Measurements from ENCODE around the gene RBBP8NL.

RBBP8NL gene

DNA sequence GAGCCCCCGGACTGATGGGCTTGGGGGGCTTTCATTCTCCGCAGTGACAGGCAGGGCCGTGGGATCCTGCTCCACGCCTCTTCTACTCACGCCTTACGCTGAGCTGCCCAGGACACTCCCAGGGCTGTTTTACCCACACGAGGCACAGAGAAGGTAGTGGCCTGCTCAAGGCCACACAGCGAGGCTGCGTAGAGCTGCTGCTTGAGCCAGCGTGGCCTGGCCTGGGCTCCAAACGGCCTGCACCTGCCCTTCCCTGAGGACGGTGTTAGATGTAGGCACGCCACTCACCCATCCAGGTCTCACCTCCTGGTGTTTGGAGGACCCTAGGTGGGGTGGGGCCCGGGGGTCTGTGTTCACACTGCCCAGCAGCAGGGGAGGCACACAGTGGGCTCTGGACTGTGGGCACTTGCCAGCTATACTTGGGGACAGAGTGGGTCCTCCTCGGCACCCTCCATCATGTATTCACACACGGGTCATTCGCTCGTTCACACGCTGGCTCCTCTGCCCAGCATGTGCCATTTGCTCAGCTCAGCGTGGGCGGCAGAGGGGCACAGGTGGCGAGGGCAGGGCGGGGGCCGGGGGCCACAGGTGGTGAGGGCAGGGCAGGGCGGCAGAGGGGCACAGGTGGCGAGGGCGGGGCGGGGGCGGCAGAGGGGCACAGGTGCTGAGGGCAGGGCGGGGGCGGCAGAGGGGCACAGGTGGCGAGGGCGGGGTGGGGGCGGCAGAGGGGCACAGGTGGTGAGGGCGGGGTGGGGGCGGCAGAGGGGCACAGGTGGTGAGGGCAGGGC is 18.4 kb upstream of the RBBP8NL start:
- no peak overlapping the region for H3K4ac ChIP-seq (ENCODE audit: low read depth, low read length)
- H3K27me3 ChIP-seq (ENCODE audit: insufficient read depth, low read length), result no peaks in the 10 kb centered on the region
- H3K27ac ChIP-seq (ENCODE audit: low read depth, low read length), result no peak overlapping the region
- no peak overlapping the region for H3K4me3 ChIP-seq (ENCODE audit: low read depth, low read length)
- no peak overlapping the region for H4K91ac ChIP-seq (ENCODE audit: low read depth, low read length)
- H2AK5ac ChIP-seq (ENCODE audit: low read length), result no peak overlapping the region
- H3K36me3 ChIP-seq (ENCODE audit: control insufficient read depth in 1 of 2, insufficient read depth in 2 of 2, low read length in 2 of 2), result no peaks in the 10 kb centered on the region
- no peak overlapping the region for H3K18ac ChIP-seq (ENCODE audit: low read length)
- H2BK5ac ChIP-seq (ENCODE audit: low read depth, low read length, poor library complexity), result no peak overlapping the region
- no peak overlapping the region for H3K9ac ChIP-seq (ENCODE audit: low read length)
- H3K79me1 ChIP-seq (ENCODE audit: low read length), result no peaks in the 10 kb centered on the region
- no peak overlapping the region for H3K23ac ChIP-seq (ENCODE audit: low read length)
- no peak overlapping the region for H3K4me2 ChIP-seq (ENCODE audit: low read length)
- H2BK120ac ChIP-seq (ENCODE audit: insufficient read depth, low read length, poor library complexity), result no peak overlapping the region
- WGBS (ENCODE audit: extremely low coverage, insufficient coverage, insufficient read length), result no CpG with 5 or more reads among the region's 36 CpGs
- no peak overlapping the region for H3K14ac ChIP-seq (ENCODE audit: low read length)
- H3K9me3 ChIP-seq (ENCODE audit: insufficient read depth, low read depth, low read length), result no peaks in the 10 kb centered on the region
- H2BK12ac ChIP-seq (ENCODE audit: low read length), result no peak overlapping the region
- H2AFZ ChIP-seq (ENCODE audit: insufficient read depth, low read length, poor library complexity), result no peak overlapping the region
- no peaks in the 10 kb centered on the region for H3K4me1 ChIP-seq (ENCODE audit: control insufficient read depth in 1 of 2, insufficient read depth in 2 of 2, low read length in 2 of 2)
- no peak for DNase-seq
- no peaks in the 10 kb centered on the region for H3K79me2 ChIP-seq (ENCODE audit: control insufficient read depth, insufficient read depth, low read length, poor library complexity)
- H4K12ac ChIP-seq (ENCODE audit: low read depth, low read length), result no peak overlapping the region
- no peak overlapping the region for H4K8ac ChIP-seq (ENCODE audit: low read depth, low read length)

DNA sequence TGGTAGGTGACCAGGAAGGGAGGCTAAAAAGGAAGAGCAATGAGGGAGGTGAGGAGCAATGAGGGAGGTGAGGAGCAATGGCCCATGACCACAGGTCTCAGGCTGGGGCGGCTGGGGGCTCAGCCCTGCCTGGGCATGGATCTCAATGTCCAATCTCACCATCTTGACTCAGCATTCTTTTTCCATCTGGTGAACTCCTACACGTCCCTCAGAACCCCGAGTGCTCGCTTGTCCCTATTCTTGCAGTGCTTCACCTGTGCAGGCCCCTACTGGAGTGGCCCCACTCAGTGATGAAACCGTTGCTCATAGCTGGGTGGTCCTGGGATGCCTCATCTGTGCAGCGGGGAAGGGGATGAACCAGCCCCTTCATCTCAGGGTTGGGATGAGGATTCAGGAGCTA is 16.9 kb upstream of the RBBP8NL start:
- no peak overlapping the region for H2BK120ac ChIP-seq (ENCODE audit: insufficient read depth, low read length, poor library complexity)

DNA sequence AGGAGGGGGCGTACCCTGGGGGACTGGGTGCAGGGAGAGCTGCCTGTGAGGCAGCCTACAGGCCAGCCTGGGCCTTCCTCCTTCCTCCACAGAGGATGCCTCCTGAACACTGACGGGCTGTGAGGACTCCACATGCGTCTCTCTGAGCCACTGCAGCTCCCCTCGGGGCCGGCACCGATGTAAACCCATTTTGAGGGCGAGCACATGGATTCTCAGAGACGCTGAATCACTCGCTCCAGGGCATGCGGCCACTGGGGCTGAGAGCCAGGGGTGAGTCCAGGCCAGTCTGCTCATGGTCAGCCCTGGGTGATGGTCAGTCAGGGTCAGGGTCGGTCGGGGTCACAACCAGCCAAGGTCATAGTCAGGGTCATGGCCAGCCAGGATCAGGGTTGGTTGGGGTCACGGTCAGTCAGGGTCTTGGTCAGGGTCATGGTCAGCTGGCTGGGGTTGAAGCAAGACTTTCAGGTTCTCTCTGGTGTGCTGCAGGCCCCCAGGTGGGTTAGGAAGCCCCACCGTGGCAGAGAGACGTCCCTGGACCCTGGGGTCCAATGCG is 14.7 kb upstream of the RBBP8NL start:
- Histone ChIP-seq H3K4me1 (ENCODE audit: control insufficient read depth in 1 of 2, insufficient read depth in 2 of 2, low read length in 2 of 2) (no peaks in the 10 kb centered on the region), H3K23ac (ENCODE audit: low read length) (no peak overlapping the region), H2BK120ac (ENCODE audit: insufficient read depth, low read length, poor library complexity) (no peak overlapping the region), H3K14ac (ENCODE audit: low read length) (no peak overlapping the region), H3K27me3 (ENCODE audit: insufficient read depth, low read length) (no peaks in the 10 kb centered on the region), H3K9me3 (ENCODE audit: insufficient read depth, low read depth, low read length) (no peaks in the 10 kb centered on the region), H3K9ac (ENCODE audit: low read length) (no peak overlapping the region), H2BK5ac (ENCODE audit: low read depth, low read length, poor library complexity) (no peak overlapping the region), H3K36me3 (ENCODE audit: control insufficient read depth in 1 of 2, insufficient read depth in 2 of 2, low read length in 2 of 2) (no peaks in the 10 kb centered on the region), H2AFZ (ENCODE audit: insufficient read depth, low read length, poor library complexity) (no peak overlapping the region), H3K27ac (ENCODE audit: low read depth, low read length) (no peak overlapping the region), H3K79me2 (ENCODE audit: control insufficient read depth, insufficient read depth, low read length, poor library complexity) (no peaks in the 10 kb centered on the region), H4K12ac (ENCODE audit: low read depth, low read length) (no peak overlapping the region), H3K4me2 (ENCODE audit: low read length) (no peak overlapping the region), H2BK12ac (ENCODE audit: low read length) (no peak overlapping the region), H3K4me3 (ENCODE audit: low read depth, low read length) (no peak overlapping the region), H4K91ac (ENCODE audit: low read depth, low read length) (no peak overlapping the region), H3K4ac (ENCODE audit: low read depth, low read length) (no peak overlapping the region), H3K18ac (ENCODE audit: low read length) (no peak overlapping the region), H3K79me1 (ENCODE audit: low read length) (no peaks in the 10 kb centered on the region), H4K8ac (ENCODE audit: low read depth, low read length) (no peak overlapping the region), H2AK5ac (ENCODE audit: low read length) (no peak overlapping the region)
- DNase-seq, result no peak
- no CpG with 5 or more reads among the region's 16 CpGs for WGBS (ENCODE audit: extremely low coverage, insufficient coverage, insufficient read length)

More for the DNA sequence above, 16.9 kb upstream of the RBBP8NL start:
- no peak for DNase-seq
- Histone ChIP-seq H2BK12ac (ENCODE audit: low read length) (no peak overlapping the region), H3K27ac (ENCODE audit: low read depth, low read length) (no peak overlapping the region), H3K36me3 (ENCODE audit: control insufficient read depth in 1 of 2, insufficient read depth in 2 of 2, low read length in 2 of 2) (no peaks in the 10 kb centered on the region), H3K4me2 (ENCODE audit: low read length) (no peak overlapping the region), H3K14ac (ENCODE audit: low read length) (no peak overlapping the region), H3K4me3 (ENCODE audit: low read depth, low read length) (no peak overlapping the region), H3K79me1 (ENCODE audit: low read length) (no peaks in the 10 kb centered on the region), H3K9me3 (ENCODE audit: insufficient read depth, low read depth, low read length) (no peaks in the 10 kb centered on the region), H2AK5ac (ENCODE audit: low read length) (no peak overlapping the region), H3K79me2 (ENCODE audit: control insufficient read depth, insufficient read depth, low read length, poor library complexity) (no peaks in the 10 kb centered on the region), H4K91ac (ENCODE audit: low read depth, low read length) (no peak overlapping the region), H4K12ac (ENCODE audit: low read depth, low read length) (no peak overlapping the region), H2AFZ (ENCODE audit: insufficient read depth, low read length, poor library complexity) (no peak overlapping the region), H3K4ac (ENCODE audit: low read depth, low read length) (no peak overlapping the region), H3K9ac (ENCODE audit: low read length) (no peak overlapping the region), H4K8ac (ENCODE audit: low read depth, low read length) (no peak overlapping the region), H3K23ac (ENCODE audit: low read length) (no peak overlapping the region), H2BK5ac (ENCODE audit: low read depth, low read length, poor library complexity) (no peak overlapping the region), H3K27me3 (ENCODE audit: insufficient read depth, low read length) (no peaks in the 10 kb centered on the region), H3K4me1 (ENCODE audit: control insufficient read depth in 1 of 2, insufficient read depth in 2 of 2, low read length in 2 of 2) (no peaks in the 10 kb centered on the region), H3K18ac (ENCODE audit: low read length) (no peak overlapping the region)
- no CpG with 5 or more reads among the region's 6 CpGs for WGBS (ENCODE audit: extremely low coverage, insufficient coverage, insufficient read length)

DNA sequence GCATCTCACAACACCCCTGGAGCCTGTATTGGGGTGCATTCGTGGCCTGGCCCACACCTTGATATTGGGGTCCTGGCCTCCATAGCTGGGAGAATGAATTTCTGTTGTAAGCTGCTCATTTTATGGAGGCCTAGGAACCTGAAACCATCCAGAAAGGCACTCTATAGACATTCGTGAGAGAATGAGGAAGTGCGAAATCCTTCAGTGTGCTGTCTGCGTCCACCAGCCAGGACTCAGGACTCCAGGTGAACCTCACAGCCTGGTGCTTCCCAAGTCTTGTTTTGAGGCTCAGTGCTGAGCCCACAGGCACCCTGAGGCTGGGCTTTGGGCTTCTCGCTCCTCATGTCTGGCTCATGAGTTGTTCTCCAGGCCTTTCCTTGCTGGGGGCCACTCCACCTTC is 11.9 kb upstream of the RBBP8NL start:
- no peak for DNase-seq
- no peaks in the 10 kb centered on the region for H3K79me2 ChIP-seq (ENCODE audit: control insufficient read depth, insufficient read depth, low read length, poor library complexity)
- no peaks in the 10 kb centered on the region for H3K4me1 ChIP-seq (ENCODE audit: control insufficient read depth in 1 of 2, insufficient read depth in 2 of 2, low read length in 2 of 2)
- no peak overlapping the region for H2BK120ac ChIP-seq (ENCODE audit: insufficient read depth, low read length, poor library complexity)
- no peak overlapping the region for H2AK5ac ChIP-seq (ENCODE audit: low read length)
- no peaks in the 10 kb centered on the region for H3K79me1 ChIP-seq (ENCODE audit: low read length)
- H3K4me2 ChIP-seq (ENCODE audit: low read length), result no peak overlapping the region
- H3K9ac ChIP-seq (ENCODE audit: low read length), result no peak overlapping the region
- H3K4ac ChIP-seq (ENCODE audit: low read depth, low read length), result no peak overlapping the region
- H2BK12ac ChIP-seq (ENCODE audit: low read length), result no peak overlapping the region
- no peak overlapping the region for H4K91ac ChIP-seq (ENCODE audit: low read depth, low read length)
- H3K23ac ChIP-seq (ENCODE audit: low read length), result no peak overlapping the region
- no peak overlapping the region for H3K4me3 ChIP-seq (ENCODE audit: low read depth, low read length)
- H3K27ac ChIP-seq (ENCODE audit: low read depth, low read length), result no peak overlapping the region
- no peak overlapping the region for H2BK5ac ChIP-seq (ENCODE audit: low read depth, low read length, poor library complexity)
- no peak overlapping the region for H4K8ac ChIP-seq (ENCODE audit: low read depth, low read length)
- H2AFZ ChIP-seq (ENCODE audit: insufficient read depth, low read length, poor library complexity), result no peak overlapping the region
- H3K36me3 ChIP-seq (ENCODE audit: control insufficient read depth in 1 of 2, insufficient read depth in 2 of 2, low read length in 2 of 2), result no peaks in the 10 kb centered on the region
- no peaks in the 10 kb centered on the region for H3K27me3 ChIP-seq (ENCODE audit: insufficient read depth, low read length)
- no peaks in the 10 kb centered on the region for H3K9me3 ChIP-seq (ENCODE audit: insufficient read depth, low read depth, low read length)
- no CpG with 5 or more reads among the region's 5 CpGs for WGBS (ENCODE audit: extremely low coverage, insufficient coverage, insufficient read length)
- H3K14ac ChIP-seq (ENCODE audit: low read length), result no peak overlapping the region
- no peak overlapping the region for H4K12ac ChIP-seq (ENCODE audit: low read depth, low read length)
- no peak overlapping the region for H3K18ac ChIP-seq (ENCODE audit: low read length)
